Esophagus muscularis mucosa (tissue), 4 donors: ENCODE measurements around the gene FGFRL1.

Experiments
- CTCF ChIP-seq, 3 experiments: fragments of 200-600 bp in 2 of 3; fragments of 450-650 bp in 1 of 3; sonication (generic) in 2 of 3; IDR thresholded peaks; one replicate each; pipeline ENCODE4 v1.5.1; 2017 to 2019; ENCODE audit warnings: antibody characterized with exemption in 3 of 3, mild to moderate bottlenecking in 2 of 3, moderate library complexity in 1 of 3
- EP300 ChIP-seq: sonication (generic); formaldehyde crosslinking; IDR thresholded peaks from one replicate; pipeline ENCODE4 v1.6.1; 2017; ENCODE audit warnings: antibody characterized with exemption
- POLR2A ChIP-seq: fragments of 450-650 bp; IDR thresholded peaks from one replicate; pipeline ENCODE4 v1.6.1; 2017; ENCODE audit warnings: antibody characterized with exemption, moderate library complexity, mild to moderate bottlenecking, low read depth
- POLR2AphosphoS5 ChIP-seq, 2 donors: sonication (generic); formaldehyde crosslinking; IDR thresholded peaks; one replicate each; pipeline ENCODE4 v1.6.1; 2017; ENCODE audit warnings: antibody characterized with exemption in 2 of 2

DNA sequence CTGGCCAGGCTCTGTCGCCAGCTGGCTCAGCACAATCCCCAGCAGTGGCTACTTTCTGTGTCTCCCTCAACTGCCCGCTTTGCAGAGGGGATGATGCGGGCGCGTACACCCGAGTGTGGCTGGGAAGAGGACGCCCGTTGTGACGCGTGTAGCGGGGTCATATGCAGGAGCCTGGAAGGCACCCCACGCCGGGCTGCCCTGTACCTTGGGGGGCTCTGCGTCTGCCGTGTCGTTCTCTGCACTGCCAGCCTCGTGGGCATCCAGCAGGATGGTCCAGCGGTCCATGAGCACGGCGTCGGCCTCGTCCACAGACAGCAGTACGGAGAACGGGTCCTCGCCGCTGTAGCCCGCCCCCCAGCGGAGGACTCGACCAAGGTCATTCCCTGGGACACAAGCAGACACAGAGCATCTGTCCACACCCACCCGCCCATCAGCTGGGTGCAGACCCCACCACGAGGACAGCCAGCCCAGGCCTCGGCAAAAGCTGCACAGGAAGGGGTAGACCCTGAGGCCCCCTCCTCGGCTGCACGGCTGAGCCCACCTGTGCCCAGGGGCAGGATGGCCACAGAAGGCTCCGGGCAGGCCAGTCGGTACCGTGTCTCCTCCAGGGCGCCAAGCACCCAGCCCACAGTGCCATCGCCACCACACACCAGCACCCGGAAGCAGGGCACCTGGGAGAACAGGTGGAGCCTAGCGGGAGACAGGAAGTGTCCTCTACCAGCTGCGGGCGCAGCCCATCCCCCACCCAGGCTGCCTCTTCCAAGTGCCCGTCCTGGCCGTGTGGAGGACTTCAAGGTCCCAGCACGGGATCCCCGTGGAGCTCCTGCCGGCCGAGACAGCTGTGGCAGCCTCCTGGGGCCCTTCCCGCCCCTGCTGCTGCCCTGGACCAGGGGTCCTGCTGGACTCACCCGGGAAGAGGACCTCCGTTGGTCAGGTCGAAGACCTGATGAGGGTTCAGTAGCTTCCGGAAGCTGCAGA, 48.9 kb upstream of the FGFRL1 start:
- no peak for TF ChIP-seq CTCF (IDR thresholded peaks at IDR 0.05)
- no peak for TF ChIP-seq POLR2A
- TF ChIP-seq POLR2AphosphoS5 (IDR thresholded peaks at IDR 0.05): no peak
- no peak for TF ChIP-seq EP300
